HG03354 (cell line): ENCODE measurements around the gene EHBP1L1.
"Not testable (repeated sequence)": the region's sequence is repeated elsewhere in the genome, so short reads cannot be mapped to it uniquely, and the experiment has no call there.

ENCODE experiments used
- ATAC-seq: cut with Tn5 transposase; IDR thresholded peaks from one replicate; pipeline ENCODE4 v1.9.1; 2021; ENCODE audit warnings: mild to moderate bottlenecking; ENCODE audit not compliant: unreplicated experiment, poor library complexity, severe bottlenecking

The EHBP1L1 gene

DNA sequence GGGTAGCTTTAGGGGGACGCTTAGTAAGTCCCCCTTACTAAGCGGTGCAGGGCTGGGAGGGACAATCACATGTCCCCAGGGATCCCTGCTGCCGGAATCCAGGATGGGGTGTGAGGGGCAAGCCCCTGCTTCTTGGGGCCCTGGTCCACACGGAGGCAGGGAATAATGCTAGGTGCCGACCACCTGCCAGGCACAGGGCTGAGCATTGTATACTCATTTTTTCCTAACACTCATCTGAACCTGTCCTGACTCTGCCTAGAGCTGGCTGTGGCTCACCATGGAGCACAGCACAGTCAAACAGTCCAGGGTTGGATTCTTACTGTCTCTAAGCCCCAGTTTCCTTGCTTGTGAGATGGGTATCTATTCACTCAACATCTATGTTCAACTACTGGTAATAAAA, 16.3 kb upstream of the EHBP1L1 start:
- no peak for ATAC-seq

DNA sequence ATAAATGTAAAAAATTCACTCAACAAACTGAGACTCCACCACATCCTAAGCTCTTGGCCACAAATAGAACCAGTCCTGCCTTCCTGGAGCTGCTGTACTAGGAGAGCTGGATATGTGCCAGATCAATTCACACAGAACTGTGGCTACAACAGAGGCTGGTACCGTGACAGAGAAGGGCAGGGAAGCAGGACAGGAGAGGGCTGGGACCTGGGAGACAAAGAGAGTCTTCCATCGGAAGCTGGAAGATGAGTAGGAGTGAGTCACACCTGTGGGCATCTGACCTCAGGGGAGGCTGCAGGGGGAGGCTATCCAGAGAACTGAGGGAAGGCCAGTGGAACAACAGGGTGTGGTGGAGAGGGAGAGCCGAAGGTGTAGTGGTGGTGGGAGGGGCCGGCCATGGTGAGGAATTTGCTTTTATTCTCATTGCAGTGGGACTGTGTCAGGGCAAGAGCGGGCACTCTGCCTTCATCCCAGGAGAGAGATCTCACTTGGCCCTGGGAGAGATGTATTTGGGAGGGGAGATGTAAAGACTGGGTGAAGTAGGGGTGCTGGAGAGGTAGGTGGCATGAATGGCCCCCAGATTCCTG, 15.8 kb upstream of the EHBP1L1 start:
- ATAC-seq = no peak

DNA sequence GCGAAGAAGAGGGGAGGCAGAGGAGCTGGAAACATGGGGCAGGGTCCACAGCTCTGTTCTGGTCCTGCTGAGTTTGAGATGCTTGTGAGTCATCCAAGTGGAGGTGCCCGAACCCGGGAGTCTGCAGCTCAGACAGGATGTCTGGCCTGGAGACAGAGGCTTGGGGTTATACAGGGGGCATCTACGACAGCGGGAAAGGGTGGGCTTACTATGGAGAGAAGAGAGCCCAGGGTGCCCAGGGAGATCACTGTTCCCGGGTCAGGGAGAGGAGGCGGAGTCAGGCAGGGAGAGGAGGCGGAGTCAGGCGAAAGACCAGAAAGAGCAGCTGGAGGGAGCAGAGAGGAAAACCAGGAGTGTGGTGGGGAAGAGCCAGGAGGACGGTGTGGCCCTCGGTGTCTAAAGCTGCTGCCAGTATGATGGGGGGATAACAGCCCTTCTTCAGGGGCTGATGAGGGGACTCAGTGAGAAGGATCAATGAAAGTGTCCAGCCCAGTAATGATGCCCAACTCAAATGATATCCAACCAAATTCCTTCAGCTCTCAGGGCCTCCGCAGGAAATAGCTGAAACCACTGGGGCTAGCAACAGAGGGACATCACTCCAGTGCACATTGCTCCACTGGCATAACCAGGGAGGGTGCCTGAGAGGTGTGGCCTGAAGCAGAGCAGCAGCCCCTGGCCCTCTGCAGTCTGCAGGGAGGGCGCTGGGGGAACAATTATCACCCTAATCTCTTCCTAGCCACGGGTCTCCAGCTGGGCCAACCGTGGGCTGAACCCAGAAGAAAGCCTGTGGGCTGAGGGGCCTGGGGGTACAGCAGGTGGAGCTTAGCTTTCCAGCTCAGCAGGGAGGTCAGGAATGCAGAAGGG, 15.1 kb upstream of the EHBP1L1 start:
- no peak for ATAC-seq

DNA sequence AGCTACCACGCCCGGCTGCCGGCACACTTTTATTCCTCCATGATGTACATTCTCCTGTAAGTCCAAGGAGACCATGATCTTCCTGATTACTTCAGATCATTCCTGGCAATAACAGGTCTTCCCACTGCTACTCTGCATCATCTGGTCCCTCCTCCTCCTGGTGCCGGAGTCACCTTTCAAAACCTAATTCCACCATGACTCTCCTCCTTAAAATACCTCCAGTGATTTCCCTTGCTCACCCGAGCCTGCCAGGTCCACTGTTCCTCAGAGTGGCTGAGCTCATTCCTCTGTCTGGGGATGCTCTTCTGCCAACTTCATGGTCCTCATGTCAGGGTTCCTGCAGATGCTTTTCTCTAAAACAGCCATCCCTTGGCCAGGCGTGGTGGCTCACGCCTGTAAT, 13.8 kb upstream of the EHBP1L1 start:
- ATAC-seq = no peak

DNA sequence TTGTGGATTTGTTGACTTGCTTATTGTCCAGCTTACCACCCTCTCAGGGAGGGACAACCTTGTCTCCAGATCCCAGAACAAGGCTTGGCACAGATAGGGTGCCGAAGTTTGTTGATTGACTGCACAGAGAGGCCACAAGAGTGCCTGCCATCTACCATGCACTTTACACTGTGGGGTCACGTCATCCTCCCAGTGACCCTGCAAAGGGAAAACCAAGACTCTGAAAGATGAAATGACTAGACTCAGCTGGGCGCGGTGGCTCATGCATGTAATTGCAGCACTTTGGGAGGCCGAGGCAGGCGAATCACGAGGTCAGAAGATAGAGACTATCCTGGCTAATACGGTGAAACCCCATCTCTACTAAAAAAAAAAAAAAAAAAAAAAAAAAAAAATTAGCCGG, 13.1 kb upstream of the EHBP1L1 start:
- no peak for ATAC-seq

DNA sequence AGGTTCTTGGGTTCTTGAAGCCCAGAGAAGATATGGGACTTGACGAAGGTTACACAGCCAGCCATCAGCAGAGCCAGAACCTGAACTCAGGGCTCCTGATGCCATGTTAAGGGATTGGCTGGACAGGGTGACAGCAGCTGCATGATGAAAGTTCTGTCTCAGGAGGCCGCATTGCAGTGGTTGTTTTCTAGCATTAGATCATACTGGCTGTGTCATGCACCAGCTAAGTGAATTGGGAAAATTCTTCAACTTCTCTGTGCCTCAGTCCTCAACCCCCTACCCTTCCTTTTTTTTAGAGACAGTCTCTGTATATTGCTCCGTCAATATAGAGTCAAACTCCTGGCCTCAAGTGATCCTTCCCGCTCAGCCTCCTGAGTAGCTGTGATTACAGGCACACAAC, 12.3 kb upstream of the EHBP1L1 start:
- ATAC-seq = no peak

DNA sequence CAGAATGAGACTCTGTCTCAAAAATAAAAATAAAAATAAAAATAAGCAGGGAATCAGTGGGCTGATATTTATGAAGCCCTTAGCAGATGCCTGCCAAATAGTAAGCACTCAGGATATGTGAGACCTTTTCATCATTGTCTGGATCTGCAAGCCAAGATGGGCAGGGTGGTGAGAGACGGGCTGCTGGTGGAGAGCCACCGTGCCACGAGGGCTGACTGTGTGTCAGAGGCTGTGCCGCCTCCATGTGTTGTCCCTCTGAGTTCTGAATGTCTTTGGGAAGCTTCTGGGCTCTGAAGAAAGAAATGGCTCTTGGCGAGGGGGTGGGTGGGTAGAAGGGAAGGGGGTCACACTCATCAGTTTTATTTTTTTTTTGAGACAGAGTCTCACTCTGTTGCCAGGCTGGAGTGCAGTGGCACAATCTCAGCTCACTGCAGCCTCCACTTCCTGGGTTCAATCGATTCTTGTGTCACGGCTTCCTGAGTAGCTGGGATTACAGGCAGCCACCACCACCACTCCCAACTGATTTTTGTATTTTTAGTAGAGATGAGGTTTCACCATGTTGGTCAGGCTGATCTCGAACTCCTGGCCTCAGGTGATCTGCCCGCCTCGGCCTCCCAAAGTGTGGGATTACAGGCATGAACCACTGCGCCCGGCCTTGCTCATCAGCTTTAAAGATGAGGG, 10.8 kb upstream of the EHBP1L1 start:
- ATAC-seq = not testable (repeated sequence)

DNA sequence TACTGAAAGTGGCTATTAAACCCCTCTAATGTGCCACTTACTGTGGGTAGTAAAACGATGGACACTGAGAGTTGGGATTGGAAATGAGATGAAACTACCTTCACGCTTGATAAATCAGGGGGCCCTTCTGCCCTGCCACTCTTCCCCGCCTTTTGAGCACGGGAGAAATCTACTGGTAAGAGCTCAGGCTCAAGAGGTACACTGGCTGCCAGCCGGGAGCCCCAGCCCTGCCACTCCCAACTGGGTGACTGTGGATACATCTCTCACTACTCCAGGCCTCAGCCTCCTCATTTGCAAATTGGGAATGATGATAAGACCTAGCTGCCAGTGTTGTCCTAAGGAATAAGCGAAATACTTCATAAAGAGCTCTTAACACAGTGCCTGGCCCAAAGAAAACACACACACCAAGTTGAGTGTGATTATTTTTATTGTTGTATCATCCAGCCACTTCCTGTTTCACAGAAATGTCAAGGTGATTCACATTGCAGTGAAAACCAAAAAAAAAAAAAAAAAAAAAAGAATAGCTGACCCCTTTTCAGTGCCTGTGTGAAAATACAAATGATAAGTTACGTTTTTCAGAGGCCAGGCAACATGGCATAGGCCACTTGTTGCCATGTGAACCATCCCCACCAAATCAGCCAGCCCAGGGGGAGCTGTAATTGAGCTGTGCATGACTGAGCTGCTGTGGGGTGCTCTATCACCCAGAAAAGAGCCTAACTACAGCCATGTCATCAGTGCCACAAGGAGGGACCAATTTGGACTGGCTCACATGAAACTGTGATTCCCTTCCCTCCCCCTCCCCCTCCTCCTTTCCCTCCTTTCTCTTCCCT, 10.0 kb upstream of the EHBP1L1 start:
- no peak for ATAC-seq

DNA sequence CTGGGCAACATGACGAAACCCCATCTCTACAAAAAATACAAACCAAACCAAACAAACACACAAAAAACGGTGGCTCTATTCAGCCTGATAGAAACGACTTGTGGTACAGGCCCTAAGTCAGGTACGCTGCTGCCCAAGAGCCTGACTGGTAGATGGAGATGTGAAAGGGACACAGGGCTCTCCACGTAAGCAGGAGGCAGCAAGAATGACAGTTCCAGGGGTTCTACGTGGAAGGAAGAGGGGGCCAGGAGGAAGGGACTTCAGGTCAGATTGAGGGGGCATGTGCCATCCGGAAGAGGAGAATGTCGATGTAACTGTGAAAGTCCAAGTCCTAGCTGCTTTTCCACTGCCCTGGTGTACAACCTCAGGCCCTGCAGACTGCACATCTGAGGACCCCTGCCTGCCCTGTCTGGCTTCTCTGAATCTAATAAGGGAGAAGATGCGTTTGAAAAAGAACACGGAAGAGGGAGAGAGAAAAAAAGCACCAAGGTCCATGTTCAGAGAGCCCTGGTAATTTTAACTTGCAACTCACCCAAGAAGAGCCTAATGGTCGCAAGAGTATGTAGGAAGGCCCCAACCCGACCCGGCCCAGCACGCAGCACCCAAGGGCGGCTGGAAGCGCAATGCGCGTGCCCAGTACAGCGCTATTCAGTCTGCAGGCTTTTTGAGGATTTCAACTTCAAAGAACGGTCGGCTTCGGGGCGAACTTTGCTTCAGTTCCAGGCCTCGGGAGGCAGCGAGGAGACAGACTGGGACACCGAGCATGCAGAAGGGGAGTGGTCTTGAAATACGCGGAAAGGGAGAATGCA, 6.5 kb upstream of the EHBP1L1 start:
- ATAC-seq = peak; percentile 9

DNA sequence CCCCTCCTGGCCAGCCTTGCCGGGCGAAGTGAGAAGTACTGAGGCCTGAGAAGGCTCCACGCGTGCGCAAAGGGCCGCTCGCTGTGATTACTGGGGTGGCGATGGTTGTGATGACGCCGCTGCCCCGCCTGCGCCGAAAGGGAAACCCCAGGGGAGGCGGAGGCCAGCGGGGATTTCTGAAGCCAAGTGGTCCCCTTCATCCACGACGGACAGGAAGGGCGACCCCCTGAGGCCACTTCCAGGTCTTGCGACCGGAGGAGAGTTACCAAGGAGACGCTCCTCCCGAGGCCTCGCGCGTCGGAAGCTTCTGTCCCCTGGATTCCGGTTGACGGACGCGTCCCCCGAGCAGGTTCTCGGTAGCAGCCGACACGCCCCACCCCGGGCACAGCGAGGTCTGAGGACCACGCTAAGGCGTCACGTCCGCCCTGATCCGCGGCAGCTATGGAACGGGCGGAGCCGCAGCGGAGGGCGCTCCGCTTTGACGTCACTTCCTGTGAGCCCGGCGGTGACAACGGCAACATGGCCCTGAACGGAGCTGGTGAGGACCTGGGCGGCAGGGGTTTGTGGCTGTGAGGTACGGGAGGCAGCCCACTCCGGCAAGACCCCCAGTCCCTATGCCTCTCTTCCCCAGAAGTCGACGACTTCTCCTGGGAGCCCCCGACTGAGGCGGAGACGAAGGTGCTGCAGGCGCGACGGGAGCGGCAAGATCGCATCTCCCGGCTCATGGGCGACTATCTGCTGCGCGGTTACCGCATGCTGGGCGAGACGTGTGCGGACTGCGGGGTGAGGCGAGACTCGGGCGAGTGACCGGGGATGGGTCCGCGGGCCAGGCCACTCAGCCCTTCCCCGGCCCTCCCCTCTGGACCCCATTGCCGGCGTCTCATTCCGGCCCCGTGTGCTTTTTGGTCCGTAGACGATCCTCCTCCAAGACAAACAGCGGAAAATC, 5.6 kb upstream of the EHBP1L1 start, which contains the start of gene ZNRD2:
Gene ZNRD2, plus strand, starts transcription at position 505 of the 946 bp plus-strand sequence. Its CDS starts 15 bp downstream, at position 520.
- peak; percentile 69 for ATAC-seq

DNA sequence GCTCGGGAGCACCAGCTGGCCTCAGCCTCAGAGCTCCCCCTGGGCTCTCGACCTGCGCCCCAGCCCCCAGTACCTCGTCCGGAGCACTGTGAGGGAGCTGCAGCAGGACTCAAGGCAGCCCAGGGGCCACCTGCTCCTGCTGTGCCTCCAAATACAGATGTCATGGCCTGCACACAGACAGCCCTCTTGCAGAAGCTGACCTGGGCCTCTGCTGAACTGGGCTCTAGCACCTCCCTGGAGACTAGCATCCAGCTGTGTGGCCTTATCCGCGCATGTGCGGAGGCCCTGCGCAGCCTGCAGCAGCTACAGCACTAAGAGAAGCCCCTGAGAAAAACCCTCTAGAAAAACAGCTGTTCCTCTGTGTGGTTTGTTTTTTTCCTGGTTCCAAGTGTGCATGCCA, 4.4 kb upstream of the EHBP1L1 start:
- ATAC-seq = no peak

DNA sequence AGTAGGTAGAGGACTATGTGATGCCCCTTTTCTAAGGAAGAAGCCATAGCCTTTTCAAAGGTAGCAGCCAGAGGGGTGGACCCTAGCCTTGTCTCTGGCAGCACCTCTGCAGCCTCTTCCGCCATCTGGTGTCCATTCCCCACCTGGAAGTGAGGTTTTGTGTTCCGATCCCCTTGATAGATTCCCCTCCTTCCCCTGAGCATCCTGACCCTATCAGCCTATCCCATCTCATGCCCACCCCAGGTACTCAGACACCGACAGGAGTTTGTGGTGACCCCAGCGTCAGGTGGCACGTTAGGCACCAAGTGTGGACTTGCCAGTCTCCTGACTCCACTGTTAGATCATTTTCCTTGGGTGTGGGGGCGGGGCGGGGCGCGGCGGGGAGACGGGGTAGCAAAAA, 3.9 kb upstream of the EHBP1L1 start:
- ATAC-seq = no peak

DNA sequence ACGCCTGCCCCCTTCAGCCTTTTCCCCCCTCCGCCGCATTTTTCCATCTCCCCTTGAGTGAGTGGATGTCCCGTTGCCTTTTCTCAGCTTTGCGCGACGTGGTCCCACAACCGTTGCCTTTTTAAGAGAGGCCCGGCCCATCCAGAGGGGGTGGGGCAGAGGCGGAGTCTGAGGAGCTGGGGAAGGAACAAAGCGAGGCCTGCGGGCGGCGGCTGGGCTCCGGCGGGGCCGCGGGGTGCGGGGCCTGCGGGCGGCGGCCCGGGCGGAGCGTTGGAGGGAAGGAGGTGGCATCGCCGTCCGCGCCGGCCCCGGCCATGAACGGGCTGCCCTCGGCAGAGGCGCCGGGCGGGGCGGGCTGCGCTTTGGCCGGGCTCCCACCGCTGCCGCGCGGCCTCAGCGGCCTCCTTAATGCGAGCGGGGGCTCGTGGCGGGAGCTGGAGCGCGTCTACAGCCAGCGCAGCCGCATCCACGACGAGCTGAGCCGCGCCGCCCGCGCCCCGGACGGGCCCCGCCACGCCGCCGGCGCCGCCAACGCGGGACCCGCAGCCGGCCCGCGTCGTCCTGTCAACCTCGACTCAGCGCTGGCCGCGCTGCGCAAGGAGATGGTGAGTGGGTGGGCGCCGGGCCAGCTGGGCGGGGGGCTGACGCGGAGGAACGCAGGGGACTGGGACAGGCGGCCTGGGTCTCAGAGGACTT, 3.3 kb upstream of the EHBP1L1 start, which contains the start of gene FAM89B:
Gene FAM89B, plus strand, starts transcription at position 183 of the 696 bp plus-strand sequence. Its CDS starts 132 bp downstream, at position 315.
- ATAC-seq = no peak

DNA sequence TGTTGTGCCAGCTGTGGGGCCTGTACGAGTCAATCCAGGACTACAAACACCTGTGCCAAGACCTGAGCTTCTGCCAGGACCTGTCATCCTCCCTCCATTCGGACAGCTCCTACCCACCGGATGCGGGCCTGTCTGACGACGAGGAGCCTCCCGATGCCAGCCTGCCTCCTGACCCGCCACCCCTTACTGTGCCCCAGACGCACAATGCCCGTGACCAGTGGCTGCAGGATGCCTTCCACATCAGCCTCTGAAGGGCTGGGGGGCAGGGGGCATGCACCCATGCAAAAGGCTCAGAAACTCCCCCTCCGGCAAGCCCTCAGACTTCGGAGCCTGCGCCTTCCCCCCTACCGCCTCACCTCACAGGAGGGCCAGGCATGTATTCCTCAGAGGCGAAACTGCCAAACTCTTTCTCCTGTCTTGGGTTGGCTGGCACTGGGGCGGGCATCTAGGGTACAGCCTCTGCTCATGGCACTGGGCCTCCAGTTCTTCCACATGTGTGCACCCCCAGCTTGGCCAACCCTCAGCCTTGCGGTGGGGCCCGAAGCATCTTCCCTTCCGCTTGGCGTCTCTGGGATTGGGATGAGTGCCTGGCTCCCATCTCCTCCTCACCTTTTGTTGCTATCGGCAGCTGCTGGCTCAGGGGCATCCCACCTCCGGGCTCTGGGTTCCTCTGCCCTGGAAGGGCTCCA, 2.3 kb upstream of the EHBP1L1 start:
- no peak for ATAC-seq

DNA sequence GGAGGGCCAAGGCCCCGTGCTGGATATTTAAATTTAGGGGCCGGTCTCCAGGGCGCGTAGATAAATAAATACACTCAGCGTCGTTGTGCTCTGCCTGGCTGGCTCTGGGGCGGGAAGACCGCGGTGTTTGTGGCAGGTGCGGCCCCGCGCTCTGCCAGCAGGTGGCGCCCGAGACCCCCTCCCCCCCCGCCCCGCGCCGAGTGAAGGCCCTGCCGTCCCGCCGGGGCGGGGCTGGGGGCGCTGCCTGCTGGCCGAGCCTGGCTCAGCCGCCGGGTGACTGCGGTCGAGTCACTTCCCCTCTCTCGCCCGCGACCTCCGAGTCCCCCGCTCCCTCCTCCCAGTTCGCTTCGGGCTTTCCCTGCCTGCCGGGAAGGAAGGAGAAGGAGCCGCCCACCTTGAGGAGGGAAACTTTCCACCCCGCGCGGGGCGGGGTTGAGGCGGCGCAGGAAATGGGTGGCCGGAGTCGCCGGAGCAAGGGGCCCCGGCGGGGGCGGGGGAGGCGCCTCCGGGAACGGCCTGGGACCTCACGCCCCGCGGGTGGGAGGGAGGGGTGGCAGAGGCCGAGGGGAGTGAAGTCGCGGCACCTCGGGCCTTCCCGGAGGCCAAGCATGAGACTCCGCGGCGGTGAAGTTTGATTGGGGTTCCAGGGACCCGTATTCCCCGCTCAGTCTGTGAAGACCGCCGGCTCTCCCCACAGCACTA, 1.6 kb upstream of the EHBP1L1 start:
- ATAC-seq = peak; percentile 34
